A549 treated with CpdA at 1 μM for 4 hours (cell line): ENCODE data around the gene DNAJC25. TPM values are rescaled to one million over a fixed set of nuclear protein-coding genes. Genes with fewer than 3 reads are reported as not detected.

Source experiments
- total RNA-seq: library from RNA; stranded (reverse); fragments of 200-300 nt; extraction: Qiagen RNA extraction; gene quantifications from 5 replicates; pipeline ENCODE4 v1.2.3, GENCODE V29; 2022; ENCODE audit warnings: low read depth

The DNAJC25 gene
- 10.4 to 13.0 TPM (median 11.0 TPM) in 5 replicates for total RNA-seq

DNA sequence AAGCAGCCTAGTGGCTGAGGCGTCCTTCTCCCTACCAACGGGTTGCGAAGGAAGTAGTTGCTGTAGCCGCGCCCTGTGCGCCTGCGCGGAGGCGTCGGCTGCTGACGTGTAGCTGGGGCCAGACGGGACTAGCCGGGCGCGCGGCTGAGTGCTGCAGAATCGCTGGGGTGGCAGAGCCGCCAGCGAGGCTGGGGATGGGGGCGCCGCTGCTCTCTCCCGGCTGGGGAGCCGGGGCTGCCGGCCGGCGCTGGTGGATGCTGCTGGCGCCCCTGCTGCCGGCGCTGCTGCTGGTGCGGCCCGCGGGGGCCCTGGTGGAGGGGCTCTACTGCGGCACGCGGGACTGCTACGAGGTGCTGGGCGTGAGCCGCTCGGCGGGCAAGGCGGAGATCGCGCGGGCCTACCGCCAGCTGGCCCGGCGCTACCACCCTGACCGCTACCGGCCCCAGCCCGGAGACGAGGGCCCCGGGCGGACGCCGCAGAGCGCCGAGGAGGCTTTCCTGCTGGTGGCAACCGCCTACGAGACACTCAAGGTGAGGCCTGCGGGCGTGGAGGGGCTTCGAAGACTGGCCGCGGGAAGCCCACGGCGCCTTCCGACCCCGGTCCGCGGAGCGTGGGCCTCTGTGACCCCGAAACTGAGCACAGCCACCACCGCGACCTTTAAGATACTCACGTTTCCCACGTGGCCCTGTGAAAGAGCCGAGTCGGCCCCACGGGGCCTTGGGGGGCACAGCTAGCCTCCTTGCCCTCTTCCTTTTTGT is at the start of gene DNAJC25:
Gene DNAJC25, plus strand, starts transcription at position 121 of the 758 bp plus-strand sequence. Its CDS starts 74 bp downstream, at position 195.

DNA sequence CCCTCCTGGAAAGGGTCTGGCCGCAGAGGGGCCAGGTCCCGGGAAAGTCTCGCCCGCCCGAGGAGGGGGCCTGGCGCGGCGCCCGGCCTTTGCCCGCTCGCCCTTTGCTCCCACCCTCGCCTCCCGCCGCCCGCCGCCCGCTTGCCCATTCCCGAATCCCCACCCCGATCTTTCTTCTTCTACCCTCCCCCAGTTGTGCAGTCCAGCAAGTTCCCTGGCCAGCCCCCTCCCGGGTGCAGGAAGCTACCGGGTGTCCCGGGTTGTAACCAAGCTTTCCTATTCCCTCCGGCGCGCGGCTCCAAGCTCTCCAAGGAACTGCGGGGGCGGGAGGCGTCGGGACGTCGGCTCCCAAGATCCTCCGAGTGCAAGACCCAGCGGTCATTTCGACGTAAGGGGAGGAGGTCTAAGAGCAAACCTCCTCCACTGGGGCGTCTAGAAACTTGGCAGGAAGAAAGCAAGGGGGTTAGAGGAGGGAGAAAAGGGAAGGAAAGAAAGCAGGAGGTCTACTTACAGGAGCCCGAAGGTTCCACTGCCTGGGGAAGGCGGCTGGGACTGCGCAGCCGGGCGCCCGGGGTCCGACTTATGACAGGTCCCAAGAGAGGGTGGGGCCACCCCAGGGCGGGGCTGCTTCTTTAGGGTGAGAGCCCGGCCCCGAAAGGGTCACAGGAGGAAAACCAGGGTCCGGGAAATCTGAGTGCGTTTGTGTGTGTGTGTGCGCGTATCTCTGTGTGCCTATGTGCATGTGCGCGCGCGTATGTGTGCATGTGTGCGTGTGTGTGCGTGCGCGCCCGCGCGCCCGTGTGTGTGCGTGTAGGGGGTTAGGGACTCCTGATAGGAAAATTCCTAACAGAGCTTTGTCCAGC is 31.8 kb upstream of the DNAJC25 start, which contains the start of gene PTGR1:
Gene PTGR1, minus strand, starts transcription at position 556 of the 863 bp plus-strand sequence. CDS start 2,225 bp downstream, outside the sequence.

DNA sequence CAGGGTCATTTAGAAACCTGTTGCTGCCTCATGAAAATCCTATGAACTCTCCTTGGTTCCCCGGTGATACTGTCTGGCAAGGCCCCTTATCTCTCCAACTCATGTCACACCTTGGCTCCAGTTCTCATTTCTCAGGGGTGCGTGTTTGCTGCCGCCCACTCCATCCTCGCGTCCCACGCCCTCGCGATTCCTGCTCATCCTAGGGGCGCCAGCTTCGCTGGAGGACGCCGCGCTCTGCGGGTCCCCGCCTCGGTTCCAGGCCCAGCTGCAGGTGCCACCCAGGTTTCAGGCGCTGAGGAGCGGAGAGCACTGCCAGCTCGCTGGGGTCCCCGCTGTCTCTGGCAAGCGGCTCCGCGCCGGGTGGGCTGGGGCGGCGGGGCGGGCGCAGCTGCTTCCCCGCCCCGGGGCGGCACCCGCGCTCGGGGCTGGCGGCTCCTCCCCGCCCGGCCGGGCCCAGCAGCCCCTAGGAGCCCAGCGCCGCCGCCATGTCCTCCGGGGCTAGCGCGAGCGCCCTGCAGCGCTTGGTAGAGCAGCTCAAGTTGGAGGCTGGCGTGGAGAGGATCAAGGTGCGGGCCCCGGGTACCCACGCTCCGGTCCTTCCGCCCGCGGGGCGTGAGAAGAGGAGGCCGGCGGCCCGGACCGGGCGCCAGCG is 30.1 kb downstream of the DNAJC25 start, which contains the start of gene GNG10:
Gene GNG10, plus strand, starts transcription at position 456 of the 652 bp plus-strand sequence. Its CDS starts 30 bp downstream, at position 486.

Other genes with a start within 250 kb of the DNAJC25 start
- gene ECPAS, start 147.0 kb upstream of the DNAJC25 start, total RNA-seq: 36.9 to 51.0 TPM (median 38.2 TPM) in 5 replicates
- 0.53 to 0.85 TPM (median 0.69 TPM) in 5 replicates for gene ZNF483, start 106.2 kb upstream of the DNAJC25 start, total RNA-seq
- 362 to 407 TPM (median 392 TPM) in 5 replicates for gene PTGR1, start 31.7 kb upstream of the DNAJC25 start, total RNA-seq
- gene GNG10, start 30.3 kb downstream of the DNAJC25 start, total RNA-seq: 43.9 to 72.0 TPM (median 67.2 TPM) in 5 replicates
- 0.01 TPM in 1 of 5 replicates, not detected in the others for gene SHOC1, start 163.6 kb downstream of the DNAJC25 start, total RNA-seq